Erythroblast (primary cell): ENCODE data around the gene TSFM.

Experiments
- GATA1 ChIP-seq: IDR thresholded peaks from 2 replicates; pipeline ENCODE4 v1.6.1; 2011; ENCODE audit warnings: low read depth, mild to moderate bottlenecking, control low read depth, low read length, moderate library complexity
- POLR2A ChIP-seq: IDR thresholded peaks from 2 replicates; pipeline ENCODE4 v1.6.1; 2011; ENCODE audit warnings: mild to moderate bottlenecking, low read length

GRCh38 chr12:57744777-57745484 is 37.7 kb upstream of the TSFM start, which contains the start of gene TSPAN31:
- TF ChIP-seq POLR2A, result peak; percentile 73
- TF ChIP-seq GATA1, result no peak
